Measurements from ENCODE around the gene PIK3C2G.

DNA sequence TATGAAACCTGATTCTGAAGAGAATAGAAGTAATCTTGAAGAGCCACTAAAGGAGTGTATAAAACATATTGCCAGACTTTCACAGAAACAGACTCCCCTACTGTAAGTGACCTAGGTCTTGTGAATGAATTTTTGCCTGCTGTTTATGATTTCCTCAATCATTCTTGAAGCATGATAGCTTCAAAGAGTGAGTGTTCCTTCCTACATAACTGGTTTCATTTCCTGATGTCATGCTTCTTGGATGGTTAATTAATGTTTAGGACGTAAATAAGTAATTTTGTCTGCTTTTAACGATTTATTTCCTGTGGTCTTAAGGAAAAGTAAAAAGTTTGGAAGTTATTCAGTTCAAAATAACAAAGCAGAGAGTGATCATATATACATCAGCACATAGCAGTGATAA is 129.8 kb downstream of the PIK3C2G start:
- TF ChIP-seq POLR2AphosphoS5 (IDR thresholded peaks at IDR 0.05; ENCODE audit: low read depth, low read length) = no peak
- no peak for TF ChIP-seq TAF1 (IDR thresholded peaks at IDR 0.05; ENCODE audit: low read depth, low read length)
- TF ChIP-seq POU2F2 (IDR thresholded peaks at IDR 0.05; ENCODE audit: low read depth, low read length) = no peak
- TF ChIP-seq SPI1 (IDR thresholded peaks at IDR 0.05; ENCODE audit: low read depth, low read length) = no peak
- TF ChIP-seq POLR2A (IDR thresholded peaks at IDR 0.05; ENCODE audit: low read depth, low read length) = no peak

Data from GM12891 (cell line).